ENCODE results near the gene PPP6R2.

The PPP6R2 gene

GRCh38 chr22:50446708-50447575, 103.8 kb downstream of the PPP6R2 start:
- TF ChIP-seq CTCF (IDR thresholded peaks at IDR 0.05; ENCODE audit: insufficient read depth, low read depth, low read length, missing control alignments) = no peak
- H3K4me3 ChIP-seq (ENCODE audit: low read depth, low read length) = no peak overlapping the region
- DNase-seq (ENCODE audit: low read depth) = no peak

- H3K4me3 ChIP-seq (ENCODE audit: low read depth, low read length) = no peak overlapping the region
- TF ChIP-seq CTCF (IDR thresholded peaks at IDR 0.05; ENCODE audit: insufficient read depth, low read depth, low read length, missing control alignments) = no peak
- no peak for DNase-seq (ENCODE audit: low read depth)
These were observed 104.7 kb downstream of the PPP6R2 start for GRCh38 chr22:50447576-50448551.

- no peak for TF ChIP-seq CTCF (IDR thresholded peaks at IDR 0.05; ENCODE audit: insufficient read depth, low read depth, low read length, missing control alignments)
- no peak overlapping the region for H3K4me3 ChIP-seq (ENCODE audit: low read depth, low read length)
- DNase-seq (ENCODE audit: low read depth) = no peak
These were observed 109.5 kb downstream of the PPP6R2 start for GRCh38 chr22:50452649-50453048.

- no peak overlapping the region for H3K4me3 ChIP-seq (ENCODE audit: low read depth, low read length)
- no peak for DNase-seq (ENCODE audit: low read depth)
- no peak for TF ChIP-seq CTCF (IDR thresholded peaks at IDR 0.05; ENCODE audit: insufficient read depth, low read depth, low read length, missing control alignments)
These were observed 111.5 kb downstream of the PPP6R2 start for GRCh38 chr22:50454556-50455075.

GRCh38 chr22:50455201-50455600, 112.1 kb downstream of the PPP6R2 start:
- H3K4me3 ChIP-seq (ENCODE audit: low read depth, low read length) = no peak overlapping the region
- DNase-seq (ENCODE audit: low read depth) = no peak
- no peak for TF ChIP-seq CTCF (IDR thresholded peaks at IDR 0.05; ENCODE audit: insufficient read depth, low read depth, low read length, missing control alignments)

- DNase-seq (ENCODE audit: low read depth) = no peak
- no peak for TF ChIP-seq CTCF (IDR thresholded peaks at IDR 0.05; ENCODE audit: insufficient read depth, low read depth, low read length, missing control alignments)
These were observed 112.9 kb downstream of the PPP6R2 start for GRCh38 chr22:50456026-50456425.

More at GRCh38 chr22:50456026-50456425, 112.9 kb downstream of the PPP6R2 start:
- no peak overlapping the region for H3K4me3 ChIP-seq (ENCODE audit: low read depth, low read length)
